Loucy (cell line): ENCODE results near the gene GTSF1L.

Experiments used
- EZH2phosphoT487 ChIP-seq: fragments of 200-600 bp; IDR thresholded peaks from 2 replicates; pipeline ENCODE4 v1.6.1; 2018; ENCODE audit warnings: antibody characterized with exemption, mild to moderate bottlenecking, moderate library complexity, borderline replicate concordance
- TF ChIP-seq, protein P1 (sequence below): fragments of 200-600 bp; sonication (generic); conservative IDR thresholded peaks from 2 replicates; pipeline ENCODE4 v1.5.1; 2014; ENCODE audit warnings: mild to moderate bottlenecking, antibody characterized with exemption, low read length

DNA sequence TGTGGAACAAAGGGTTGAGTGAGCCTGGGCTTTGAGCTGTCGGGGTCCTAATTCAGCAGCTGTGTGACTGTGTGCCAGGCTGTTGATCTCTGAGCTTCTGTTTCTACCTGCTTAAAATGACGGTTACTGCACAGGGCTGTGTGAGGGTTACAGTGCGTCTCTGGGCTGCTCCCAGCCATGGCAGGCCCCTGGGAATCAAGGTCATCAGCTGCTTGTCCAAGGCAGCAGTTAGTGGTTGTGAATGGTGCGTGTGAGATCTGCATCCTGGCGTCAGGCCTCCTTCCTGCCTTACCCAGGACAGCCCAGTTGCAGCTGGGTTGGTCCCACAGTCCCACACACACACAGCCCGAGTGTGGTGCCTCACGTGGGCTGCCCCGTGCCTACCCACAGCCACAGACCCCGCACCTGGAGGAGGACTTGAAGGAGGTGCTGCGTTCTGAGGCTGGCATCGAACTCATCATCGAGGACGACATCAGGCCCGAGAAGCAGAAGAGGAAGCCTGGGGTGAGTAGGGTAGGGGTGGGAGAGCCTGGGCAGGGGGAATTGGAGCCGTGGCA, 15.6 kb downstream of the GTSF1L start:
- TF ChIP-seq, protein P1, sequence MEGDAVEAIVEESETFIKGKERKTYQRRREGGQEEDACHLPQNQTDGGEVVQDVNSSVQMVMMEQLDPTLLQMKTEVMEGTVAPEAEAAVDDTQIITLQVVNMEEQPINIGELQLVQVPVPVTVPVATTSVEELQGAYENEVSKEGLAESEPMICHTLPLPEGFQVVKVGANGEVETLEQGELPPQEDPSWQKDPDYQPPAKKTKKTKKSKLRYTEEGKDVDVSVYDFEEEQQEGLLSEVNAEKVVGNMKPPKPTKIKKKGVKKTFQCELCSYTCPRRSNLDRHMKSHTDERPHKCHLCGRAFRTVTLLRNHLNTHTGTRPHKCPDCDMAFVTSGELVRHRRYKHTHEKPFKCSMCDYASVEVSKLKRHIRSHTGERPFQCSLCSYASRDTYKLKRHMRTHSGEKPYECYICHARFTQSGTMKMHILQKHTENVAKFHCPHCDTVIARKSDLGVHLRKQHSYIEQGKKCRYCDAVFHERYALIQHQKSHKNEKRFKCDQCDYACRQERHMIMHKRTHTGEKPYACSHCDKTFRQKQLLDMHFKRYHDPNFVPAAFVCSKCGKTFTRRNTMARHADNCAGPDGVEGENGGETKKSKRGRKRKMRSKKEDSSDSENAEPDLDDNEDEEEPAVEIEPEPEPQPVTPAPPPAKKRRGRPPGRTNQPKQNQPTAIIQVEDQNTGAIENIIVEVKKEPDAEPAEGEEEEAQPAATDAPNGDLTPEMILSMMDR, result no peak
- no peak for TF ChIP-seq EZH2phosphoT487
